GM20000 (cell line): ENCODE results near the gene AMD1.
"Not testable (repeated sequence)": the region's sequence is repeated elsewhere in the genome, so short reads cannot be mapped to it uniquely, and the experiment has no call there.

Experiments
- DNase-seq: peaks from one replicate; pipeline ENCODE4 v3.0.0; 2012; ENCODE audit warnings: low spot score
- TF ChIP-seq, protein P1 (sequence below): IDR thresholded peaks from 2 replicates; pipeline ENCODE4 v1.5.1; 2012; ENCODE audit warnings: mild to moderate bottlenecking, control low read depth; ENCODE audit errors: extremely low read depth, missing control alignments

The AMD1 gene

DNA sequence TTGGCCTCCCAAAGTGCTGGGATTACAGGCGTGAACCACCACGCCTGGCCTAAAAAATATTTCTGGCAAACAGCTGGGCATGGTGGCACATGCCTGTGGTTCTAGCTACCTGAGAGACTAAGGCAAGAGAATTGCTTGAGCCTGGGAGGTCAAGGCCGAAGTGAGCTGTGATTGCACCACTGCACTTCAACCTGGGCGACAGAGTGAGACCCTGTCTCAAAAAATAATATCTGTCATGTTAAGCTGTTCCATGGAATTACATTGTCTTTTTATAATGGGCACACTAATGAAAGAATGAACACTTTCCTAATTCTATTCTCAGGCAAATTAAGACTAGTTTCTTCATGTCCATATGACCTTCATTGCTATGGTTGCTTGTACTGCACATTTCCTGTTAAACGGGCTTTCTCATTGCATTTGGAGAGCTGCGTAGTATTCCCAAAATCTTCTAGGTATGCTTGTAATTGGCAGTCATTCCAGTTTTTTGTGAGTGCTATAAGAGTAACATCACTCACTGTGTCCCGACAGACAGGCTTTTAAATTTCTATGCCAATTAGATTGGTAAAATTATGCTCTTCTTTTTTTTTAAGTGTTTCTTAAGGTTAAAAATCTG, 12.1 kb downstream of the AMD1 start:
- DNase-seq, result no peak
- TF ChIP-seq, protein P1, sequence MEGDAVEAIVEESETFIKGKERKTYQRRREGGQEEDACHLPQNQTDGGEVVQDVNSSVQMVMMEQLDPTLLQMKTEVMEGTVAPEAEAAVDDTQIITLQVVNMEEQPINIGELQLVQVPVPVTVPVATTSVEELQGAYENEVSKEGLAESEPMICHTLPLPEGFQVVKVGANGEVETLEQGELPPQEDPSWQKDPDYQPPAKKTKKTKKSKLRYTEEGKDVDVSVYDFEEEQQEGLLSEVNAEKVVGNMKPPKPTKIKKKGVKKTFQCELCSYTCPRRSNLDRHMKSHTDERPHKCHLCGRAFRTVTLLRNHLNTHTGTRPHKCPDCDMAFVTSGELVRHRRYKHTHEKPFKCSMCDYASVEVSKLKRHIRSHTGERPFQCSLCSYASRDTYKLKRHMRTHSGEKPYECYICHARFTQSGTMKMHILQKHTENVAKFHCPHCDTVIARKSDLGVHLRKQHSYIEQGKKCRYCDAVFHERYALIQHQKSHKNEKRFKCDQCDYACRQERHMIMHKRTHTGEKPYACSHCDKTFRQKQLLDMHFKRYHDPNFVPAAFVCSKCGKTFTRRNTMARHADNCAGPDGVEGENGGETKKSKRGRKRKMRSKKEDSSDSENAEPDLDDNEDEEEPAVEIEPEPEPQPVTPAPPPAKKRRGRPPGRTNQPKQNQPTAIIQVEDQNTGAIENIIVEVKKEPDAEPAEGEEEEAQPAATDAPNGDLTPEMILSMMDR, result no peak

DNA sequence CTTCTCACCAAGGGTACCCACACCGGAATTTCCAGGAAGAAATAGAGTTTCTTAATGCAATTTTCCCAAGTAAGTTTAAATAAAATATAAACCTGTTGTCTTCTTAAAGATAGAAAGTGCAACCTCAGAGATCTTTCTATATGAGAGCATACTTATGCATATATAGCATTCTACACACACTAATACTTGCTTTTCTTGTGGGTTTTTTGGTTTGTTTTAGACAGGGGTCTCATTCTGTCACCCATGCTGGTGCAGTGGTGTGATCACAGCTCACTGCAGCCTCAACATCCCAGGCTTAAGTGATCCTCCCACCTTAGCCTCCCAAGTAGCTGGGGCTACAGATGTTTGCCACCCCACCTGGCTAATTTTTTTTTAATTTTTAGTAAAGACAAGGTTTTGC, 15.7 kb downstream of the AMD1 start:
- no peak for DNase-seq
- TF ChIP-seq, protein P1, result no peak

DNA sequence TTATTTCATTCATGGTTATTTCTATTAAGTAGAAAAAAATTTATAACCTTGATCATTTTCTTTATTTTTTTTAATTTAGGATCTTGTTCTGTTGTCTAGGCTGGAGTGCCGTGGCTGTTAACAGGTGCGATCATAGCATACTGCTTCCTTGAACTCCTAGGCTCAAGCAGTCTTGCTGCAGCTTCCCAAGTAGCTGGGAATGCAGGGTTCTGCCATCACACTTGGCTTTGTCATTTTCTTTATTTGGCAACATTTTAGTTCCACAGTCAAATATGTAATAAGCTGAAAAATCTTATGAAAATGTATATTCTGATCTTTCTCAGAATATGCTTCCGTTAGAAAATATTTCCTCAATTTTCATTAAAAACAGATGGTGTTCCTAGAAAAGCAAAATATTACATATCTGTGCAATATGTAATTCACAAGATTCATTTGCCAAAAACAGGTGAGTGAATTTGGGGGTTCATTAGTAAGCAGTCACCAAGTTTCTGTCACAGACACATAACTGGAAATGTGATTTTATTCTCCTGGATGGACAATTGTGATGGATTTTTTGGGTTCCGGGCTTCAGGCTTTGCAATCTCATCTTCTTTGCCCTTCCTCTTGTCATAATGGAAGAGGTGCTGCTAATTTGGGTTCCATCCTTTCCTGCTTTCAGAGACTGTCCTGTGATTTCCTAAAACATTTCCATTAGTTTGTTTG, 21.5 kb downstream of the AMD1 start:
- DNase-seq, result no peak
- TF ChIP-seq, protein P1, result no peak

DNA sequence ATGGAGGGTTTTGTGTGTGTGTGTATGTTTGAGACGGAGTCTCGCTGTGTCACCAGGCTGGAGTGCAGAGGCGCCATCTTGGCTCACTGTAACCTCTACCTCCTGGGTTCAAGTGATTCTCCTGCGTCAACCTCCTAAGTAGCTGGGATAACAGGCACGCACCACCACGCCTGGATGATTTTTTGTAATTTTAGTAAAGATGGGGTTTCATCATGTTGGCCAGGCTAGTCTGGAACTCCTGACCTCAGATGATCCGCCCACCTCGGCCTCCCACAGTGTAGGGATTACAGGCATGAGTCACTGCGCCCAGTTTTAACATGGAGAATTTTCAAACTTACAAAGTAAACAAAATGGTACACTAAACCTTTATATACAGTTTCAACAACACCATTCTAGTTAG, 22.8 kb downstream of the AMD1 start:
- TF ChIP-seq, protein P1, result no peak
- no peak for DNase-seq

DNA sequence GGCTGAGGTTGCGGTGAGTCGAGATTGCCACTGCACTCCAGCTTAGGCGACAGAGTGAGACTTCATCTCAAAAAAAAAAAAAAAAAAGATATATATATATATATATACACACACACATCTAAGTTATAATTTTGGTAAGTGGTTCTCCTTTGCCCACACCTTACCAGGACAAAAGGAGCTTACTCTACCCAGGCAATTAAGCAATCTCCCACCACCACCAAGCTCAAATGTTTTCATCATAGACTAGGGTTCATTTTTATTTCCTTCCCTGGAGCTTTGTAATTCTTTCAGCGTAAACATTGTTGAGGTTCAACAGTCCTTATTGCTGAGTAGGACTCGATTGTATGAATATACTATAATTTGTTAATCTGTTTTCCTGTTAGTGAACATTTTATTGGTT, 23.5 kb downstream of the AMD1 start:
- TF ChIP-seq, protein P1, result no peak
- no peak for DNase-seq

DNA sequence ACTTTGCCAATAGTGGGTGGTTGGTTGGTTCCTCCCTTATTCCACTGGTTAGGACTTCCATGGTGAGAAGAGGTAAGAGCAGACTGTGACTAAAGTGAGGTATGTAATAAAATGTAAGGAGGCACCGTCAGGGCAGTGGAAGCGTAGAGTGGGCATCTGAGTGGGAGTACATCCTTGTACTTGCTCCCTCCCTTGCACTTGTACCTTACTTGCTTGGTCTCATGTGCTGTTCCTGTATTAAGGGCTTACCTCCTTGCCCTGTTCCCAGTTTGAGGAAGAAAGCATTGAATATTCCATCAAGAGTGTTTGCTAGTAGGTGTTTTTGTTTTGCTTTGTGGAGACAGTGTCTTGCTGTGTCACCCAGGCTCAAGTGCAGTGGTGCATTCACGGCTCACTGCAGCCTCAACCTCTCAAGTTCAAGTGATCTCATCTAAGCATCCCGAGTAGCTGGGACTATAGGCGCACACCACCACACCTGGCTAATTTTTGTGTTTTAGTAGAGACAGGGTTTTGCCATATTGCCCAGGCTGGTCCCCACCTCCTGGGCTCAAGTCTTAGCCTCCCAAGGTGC, 25.5 kb downstream of the AMD1 start:
- TF ChIP-seq, protein P1, result no peak
- DNase-seq, result no peak

DNA sequence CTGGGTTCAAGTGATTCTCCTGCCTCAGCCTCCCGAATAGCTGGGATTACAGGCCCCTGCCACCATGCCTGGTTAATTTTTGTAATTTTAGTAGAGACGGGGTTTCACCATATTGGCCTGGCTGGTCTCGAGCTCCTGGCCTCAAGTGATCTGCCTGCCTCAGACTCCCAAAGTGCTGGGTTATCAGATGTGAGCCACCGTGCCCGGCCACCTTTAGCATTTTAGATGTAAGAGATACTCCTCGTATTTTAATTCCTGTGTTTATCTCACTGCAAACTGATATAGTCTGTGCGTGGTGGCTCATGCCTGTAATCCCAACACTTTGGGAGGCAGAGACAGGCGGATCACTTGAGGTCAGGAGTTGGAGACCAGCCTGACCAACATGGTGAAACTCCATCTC, 27.0 kb downstream of the AMD1 start:
- DNase-seq, result not testable (repeated sequence)
